ENCODE data around the gene AKNA.
"Not testable (repeated sequence)": the region's sequence is repeated elsewhere in the genome, so short reads cannot be mapped to it uniquely, and the experiment has no call there.

Gene AKNA

DNA sequence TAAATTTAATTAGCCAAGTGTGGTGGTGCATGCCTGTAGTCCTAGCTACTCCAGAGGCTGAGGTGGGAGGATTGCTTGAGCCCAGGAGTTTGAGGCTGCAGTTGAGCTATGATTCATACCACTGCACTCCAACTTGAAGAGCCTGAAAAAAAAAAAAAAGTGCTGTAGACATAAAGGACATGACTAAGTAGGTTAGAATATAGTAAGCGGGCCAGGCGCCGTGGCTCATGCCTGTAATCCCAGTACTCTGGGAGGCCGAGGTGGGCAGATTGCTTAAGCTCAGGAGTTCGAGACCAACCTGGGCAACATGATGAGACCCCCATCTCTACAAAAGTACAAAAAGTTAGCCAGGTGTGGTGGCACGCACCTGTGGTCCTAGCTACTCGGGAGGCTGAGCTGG is 67.1 kb downstream of the AKNA start:
- H3K27me3 ChIP-seq (ENCODE audit: control insufficient read depth, insufficient read depth, low read length); H3K9me3 ChIP-seq (replicated peaks; ENCODE audit: low read length); H3K9ac ChIP-seq (ENCODE audit: low read depth, low read length); H3K36me3 ChIP-seq (ENCODE audit: insufficient read depth, low read length); H3K4me3 ChIP-seq (ENCODE audit: low read length); H3K4me2 ChIP-seq (ENCODE audit: low read length): not testable (repeated sequence)
- peaks cover 11% of the 10 kb centered on the region for H3K4me1 ChIP-seq (ENCODE audit: control insufficient read depth, insufficient read depth, low read length)

DNA sequence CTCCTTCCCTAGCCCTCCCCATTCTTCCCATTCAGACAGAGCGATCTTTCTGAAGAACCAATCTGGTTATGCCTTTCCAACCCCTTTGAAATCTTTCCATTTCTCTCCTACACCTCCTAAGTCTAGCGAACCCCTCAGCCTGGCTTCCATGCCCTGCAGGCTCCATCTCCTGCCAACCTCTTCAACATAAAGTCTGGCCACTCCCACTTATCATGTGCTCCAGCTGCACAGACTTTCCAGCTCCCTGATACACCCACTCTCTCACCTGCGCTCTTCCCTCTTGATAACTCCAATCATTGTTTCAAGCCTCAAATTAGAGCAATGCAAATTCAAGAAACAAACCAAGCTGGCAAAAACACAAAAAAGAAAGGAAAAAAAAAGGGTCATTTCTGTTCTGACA is 68.6 kb downstream of the AKNA start:
- no peak overlapping the region for H3K4me2 ChIP-seq (ENCODE audit: low read length)
- H3K4me3 ChIP-seq (ENCODE audit: low read length): no peak overlapping the region
- no peaks in the 10 kb centered on the region for H3K36me3 ChIP-seq (ENCODE audit: insufficient read depth, low read length)
- H3K9ac ChIP-seq (ENCODE audit: low read depth, low read length): no peak overlapping the region
- H3K9me3 ChIP-seq (replicated peaks; ENCODE audit: low read length): no peaks in the 10 kb centered on the region
- H3K4me1 ChIP-seq (ENCODE audit: control insufficient read depth, insufficient read depth, low read length): peaks cover 11% of the 10 kb centered on the region
- H3K27me3 ChIP-seq (ENCODE audit: control insufficient read depth, insufficient read depth, low read length): no peaks in the 10 kb centered on the region

DNA sequence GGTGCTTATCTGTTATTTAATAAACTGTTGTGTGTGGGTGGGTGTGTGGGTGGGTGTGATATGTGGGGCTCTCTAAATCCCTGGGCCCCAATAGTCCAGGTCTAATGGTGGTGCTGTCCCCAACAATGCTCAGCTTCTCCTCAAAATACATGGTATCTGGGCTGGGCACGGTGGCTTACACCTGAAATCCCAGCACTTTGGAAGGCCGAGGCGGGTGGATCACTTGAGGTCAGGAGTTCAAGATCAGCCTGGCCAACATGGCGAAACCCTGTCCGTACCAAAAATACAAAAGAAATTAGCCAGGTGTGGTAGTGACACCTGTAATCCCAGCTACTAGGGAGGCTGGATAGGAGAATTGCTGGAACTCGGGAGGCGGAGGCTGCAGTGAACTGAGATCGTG is 69.4 kb downstream of the AKNA start:
- no peaks in the 10 kb centered on the region for H3K36me3 ChIP-seq (ENCODE audit: insufficient read depth, low read length)
- H3K9ac ChIP-seq (ENCODE audit: low read depth, low read length): no peak overlapping the region
- H3K4me2 ChIP-seq (ENCODE audit: low read length): no peak overlapping the region
- H3K4me1 ChIP-seq (ENCODE audit: control insufficient read depth, insufficient read depth, low read length): peaks cover 11% of the 10 kb centered on the region
- no peaks in the 10 kb centered on the region for H3K9me3 ChIP-seq (replicated peaks; ENCODE audit: low read length)
- H3K4me3 ChIP-seq (ENCODE audit: low read length): no peak overlapping the region
- no peaks in the 10 kb centered on the region for H3K27me3 ChIP-seq (ENCODE audit: control insufficient read depth, insufficient read depth, low read length)

DNA sequence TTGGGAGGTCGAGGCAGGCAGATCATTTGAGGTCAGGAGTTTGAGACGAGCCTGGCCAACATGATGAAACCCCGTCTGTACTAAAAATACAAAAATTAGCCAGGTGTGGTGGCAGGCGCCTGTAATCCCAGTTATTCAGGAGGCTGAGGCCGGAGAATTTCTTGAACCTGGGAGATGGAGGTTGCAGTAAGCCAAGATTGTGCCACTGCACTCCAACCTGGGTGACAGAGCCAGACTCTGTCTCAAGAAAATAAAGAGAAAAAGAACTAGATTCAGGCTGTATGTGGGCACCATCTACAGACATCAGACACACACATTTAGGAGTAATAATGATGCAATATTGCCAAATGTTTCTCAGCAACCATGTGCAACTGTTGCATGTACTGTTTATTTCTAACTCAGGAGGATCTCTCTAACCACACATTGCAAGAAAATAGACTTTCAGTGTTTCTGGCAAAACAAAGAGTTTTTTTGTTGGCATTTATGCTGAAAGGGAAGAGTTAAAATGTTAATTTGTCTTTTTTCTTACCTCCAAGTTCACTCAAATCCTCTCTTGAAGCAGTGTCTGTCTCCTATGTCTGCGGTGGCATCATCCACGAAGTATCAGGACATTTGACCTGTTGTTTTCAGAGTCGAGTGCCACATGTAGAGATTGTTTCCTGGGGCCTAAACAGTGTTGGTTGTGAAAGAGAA is 70.0 kb downstream of the AKNA start:
- no peaks in the 10 kb centered on the region for H3K27me3 ChIP-seq (ENCODE audit: control insufficient read depth, insufficient read depth, low read length)
- no peaks in the 10 kb centered on the region for H3K9me3 ChIP-seq (replicated peaks; ENCODE audit: low read length)
- no peak overlapping the region for H3K9ac ChIP-seq (ENCODE audit: low read depth, low read length)
- H3K4me2 ChIP-seq (ENCODE audit: low read length): no peak overlapping the region
- no peaks in the 10 kb centered on the region for H3K36me3 ChIP-seq (ENCODE audit: insufficient read depth, low read length)
- no peak overlapping the region for H3K4me3 ChIP-seq (ENCODE audit: low read length)
- H3K4me1 ChIP-seq (ENCODE audit: control insufficient read depth, insufficient read depth, low read length): peaks cover 11% of the 10 kb centered on the region

DNA sequence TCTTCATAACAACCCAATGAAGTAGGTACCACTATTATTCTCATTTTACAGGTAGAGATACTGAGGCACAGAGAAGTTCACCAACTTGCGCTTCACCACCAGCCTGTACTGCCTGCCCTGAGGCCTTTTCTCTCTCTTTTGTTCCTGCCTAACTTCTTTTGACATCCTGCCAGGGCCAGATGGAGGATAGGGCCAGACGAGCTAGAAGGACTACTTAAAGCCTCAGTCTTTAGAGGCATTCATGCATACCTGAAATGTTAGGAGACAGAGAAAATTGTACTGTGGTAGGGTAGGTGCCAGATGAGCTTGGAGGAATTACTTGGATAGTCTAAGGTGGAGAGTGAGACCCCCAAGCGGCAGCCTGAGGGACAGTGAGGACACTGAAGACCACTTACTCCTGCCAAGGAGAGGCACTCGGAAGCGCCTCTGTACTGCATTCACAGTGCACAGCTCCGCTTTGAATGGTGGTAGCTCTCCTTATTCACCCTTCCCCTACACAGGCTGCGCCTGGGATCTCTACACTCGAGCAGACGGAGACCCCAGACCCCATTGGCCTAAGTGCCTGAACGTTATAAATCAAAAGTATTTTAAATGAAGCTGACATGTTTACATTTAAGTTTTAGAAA is 71.1 kb downstream of the AKNA start:
- H3K27me3 ChIP-seq (ENCODE audit: control insufficient read depth, insufficient read depth, low read length): no peaks in the 10 kb centered on the region
- H3K9me3 ChIP-seq (replicated peaks; ENCODE audit: low read length): no peaks in the 10 kb centered on the region
- no peaks in the 10 kb centered on the region for H3K36me3 ChIP-seq (ENCODE audit: insufficient read depth, low read length)
- no peak overlapping the region for H3K9ac ChIP-seq (ENCODE audit: low read depth, low read length)
- H3K4me2 ChIP-seq (ENCODE audit: low read length): no peak overlapping the region
- peaks cover 3% of the 10 kb centered on the region for H3K4me1 ChIP-seq (ENCODE audit: control insufficient read depth, insufficient read depth, low read length)
- no peak overlapping the region for H3K4me3 ChIP-seq (ENCODE audit: low read length)

DNA sequence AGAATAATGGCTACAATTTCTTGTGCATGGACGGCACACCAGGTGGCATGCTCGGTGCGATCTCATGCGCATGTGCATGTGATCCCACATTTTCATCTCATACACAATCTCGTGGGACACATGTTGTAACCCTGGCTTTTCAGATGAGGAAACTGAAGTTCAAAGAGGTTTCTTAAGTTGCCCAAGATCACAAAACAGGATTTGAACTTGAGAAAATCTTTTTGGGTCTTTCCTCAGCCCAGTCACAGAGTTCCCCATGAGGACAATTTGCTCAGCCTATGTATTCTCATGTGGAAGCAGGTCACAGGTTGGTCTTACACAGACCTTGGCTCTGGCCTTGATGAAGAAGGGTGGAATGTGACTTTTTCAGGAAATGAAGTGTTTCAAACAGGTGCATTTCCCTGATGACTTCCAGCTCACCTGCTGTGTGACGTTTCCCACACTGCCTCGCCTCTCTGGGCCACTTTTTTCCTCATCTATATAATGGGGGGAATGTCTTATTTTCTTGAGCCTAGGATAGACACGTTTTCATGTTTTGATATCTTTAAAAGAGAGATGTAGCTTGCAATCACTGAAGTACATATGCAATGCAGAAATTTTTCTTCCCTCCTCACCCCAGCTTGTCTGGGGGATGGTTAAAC is 71.9 kb downstream of the AKNA start:
- Histone ChIP-seq H3K27me3 (ENCODE audit: control insufficient read depth, insufficient read depth, low read length) (no peaks in the 10 kb centered on the region), H3K36me3 (ENCODE audit: insufficient read depth, low read length) (no peaks in the 10 kb centered on the region), H3K4me2 (ENCODE audit: low read length) (no peak overlapping the region), H3K4me1 (ENCODE audit: control insufficient read depth, insufficient read depth, low read length) (no peaks in the 10 kb centered on the region), H3K9me3 (replicated peaks; ENCODE audit: low read length) (no peaks in the 10 kb centered on the region), H3K9ac (ENCODE audit: low read depth, low read length) (no peak overlapping the region), H3K4me3 (ENCODE audit: low read length) (no peak overlapping the region)

DNA sequence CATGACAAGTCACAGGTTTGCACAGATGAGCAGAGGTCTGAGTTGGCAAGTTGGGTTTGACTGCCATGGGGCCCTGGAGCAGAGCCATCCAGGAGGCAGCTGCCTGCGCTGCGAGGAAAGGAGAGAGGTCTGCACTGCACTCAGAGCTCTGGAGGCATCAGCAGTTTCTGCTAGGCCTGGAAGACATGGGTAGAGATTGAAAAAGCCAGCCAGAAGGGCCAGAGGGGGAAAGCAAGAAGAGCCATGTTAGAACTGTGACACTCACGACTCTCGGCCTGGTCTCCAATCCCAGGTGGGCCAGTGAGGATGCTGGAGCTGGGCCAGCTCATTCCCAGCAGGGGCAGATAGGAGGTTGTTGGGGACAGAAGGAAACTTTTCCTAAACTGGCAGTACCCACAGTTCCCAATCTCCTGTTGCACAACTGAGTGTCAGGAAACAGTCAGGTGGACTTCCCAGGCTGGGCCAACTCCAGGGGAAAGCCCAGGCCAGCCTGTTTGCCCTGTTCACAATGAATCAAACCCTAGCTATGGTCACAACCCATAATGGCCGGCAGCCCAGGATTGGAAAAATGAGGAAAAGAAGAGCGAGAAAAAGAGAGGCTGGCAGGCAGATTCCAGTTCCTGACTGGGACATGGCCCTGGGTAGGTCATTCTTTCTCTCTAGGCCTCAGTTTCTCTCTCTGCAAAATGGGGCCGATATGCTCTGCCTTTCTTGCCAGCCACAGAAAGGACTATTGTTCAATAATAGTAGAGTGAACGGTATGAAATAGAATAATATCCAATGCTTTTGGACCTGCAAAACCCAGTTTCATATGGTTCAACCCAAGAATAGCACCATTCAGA is 72.7 kb downstream of the AKNA start:
- no peak overlapping the region for H3K4me3 ChIP-seq (ENCODE audit: low read length)
- no peaks in the 10 kb centered on the region for H3K4me1 ChIP-seq (ENCODE audit: control insufficient read depth, insufficient read depth, low read length)
- H3K27me3 ChIP-seq (ENCODE audit: control insufficient read depth, insufficient read depth, low read length): no peaks in the 10 kb centered on the region
- no peaks in the 10 kb centered on the region for H3K36me3 ChIP-seq (ENCODE audit: insufficient read depth, low read length)
- H3K9ac ChIP-seq (ENCODE audit: low read depth, low read length): no peak overlapping the region
- H3K4me2 ChIP-seq (ENCODE audit: low read length): no peak overlapping the region
- H3K9me3 ChIP-seq (replicated peaks; ENCODE audit: low read length): no peaks in the 10 kb centered on the region

DNA sequence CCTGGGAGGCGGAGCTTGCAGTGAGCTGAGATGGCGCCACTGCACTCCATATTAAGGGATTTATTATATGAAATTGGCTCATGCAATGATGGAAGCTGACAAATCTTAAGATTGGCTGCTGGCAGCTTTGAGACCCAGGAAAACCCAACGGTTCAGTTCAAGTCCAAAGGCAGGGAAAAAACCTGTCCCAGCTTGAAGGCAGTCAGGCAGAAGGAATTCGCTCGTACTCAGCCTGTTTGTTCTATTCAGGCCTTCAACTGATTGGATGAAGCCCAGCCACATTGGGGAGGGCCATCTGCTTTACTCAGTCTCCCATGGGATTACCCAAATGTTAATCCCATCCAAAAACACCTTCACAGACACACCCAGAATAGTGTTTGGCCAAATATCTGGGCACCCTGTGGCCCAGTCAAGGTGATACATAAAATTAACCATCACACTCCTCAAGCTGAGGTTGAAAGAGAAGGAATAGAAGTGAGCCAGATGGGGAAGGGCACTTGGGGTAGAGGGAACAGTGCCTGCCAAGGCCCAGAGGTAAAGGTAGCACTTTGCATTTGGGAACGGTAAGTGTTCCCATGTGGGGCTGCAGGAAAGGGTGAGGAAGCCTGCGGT is 73.4 kb downstream of the AKNA start:
- Histone ChIP-seq H3K36me3 (ENCODE audit: insufficient read depth, low read length) (no peaks in the 10 kb centered on the region), H3K9me3 (replicated peaks; ENCODE audit: low read length) (no peaks in the 10 kb centered on the region), H3K4me1 (ENCODE audit: control insufficient read depth, insufficient read depth, low read length) (no peaks in the 10 kb centered on the region), H3K4me2 (ENCODE audit: low read length) (no peak overlapping the region), H3K4me3 (ENCODE audit: low read length) (no peak overlapping the region), H3K27me3 (ENCODE audit: control insufficient read depth, insufficient read depth, low read length) (no peaks in the 10 kb centered on the region), H3K9ac (ENCODE audit: low read depth, low read length) (no peak overlapping the region)

DNA sequence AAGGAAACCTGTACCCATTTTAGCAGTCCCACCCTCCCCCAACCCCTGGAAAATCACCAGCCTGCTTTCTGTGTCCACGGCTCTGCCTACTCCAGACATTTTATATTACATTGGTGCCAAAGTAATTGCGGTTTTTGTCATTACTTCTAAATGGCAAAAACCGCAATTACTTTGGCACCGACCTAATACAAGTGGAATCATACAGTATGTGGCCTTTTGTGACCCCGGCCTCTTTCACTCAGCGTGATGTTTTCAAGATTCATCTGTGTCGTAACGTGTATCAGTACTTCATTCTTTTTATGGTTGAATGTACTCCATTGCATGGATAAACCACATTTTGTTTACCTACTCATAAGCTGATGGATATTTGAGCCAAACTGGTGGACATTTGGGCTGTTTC is 74.6 kb downstream of the AKNA start:
- no peaks in the 10 kb centered on the region for H3K9me3 ChIP-seq (replicated peaks; ENCODE audit: low read length)
- no peaks in the 10 kb centered on the region for H3K4me1 ChIP-seq (ENCODE audit: control insufficient read depth, insufficient read depth, low read length)
- no peaks in the 10 kb centered on the region for H3K27me3 ChIP-seq (ENCODE audit: control insufficient read depth, insufficient read depth, low read length)
- H3K9ac ChIP-seq (ENCODE audit: low read depth, low read length): no peak overlapping the region
- no peak overlapping the region for H3K4me3 ChIP-seq (ENCODE audit: low read length)
- no peak overlapping the region for H3K4me2 ChIP-seq (ENCODE audit: low read length)
- H3K36me3 ChIP-seq (ENCODE audit: insufficient read depth, low read length): peaks cover 8% of the 10 kb centered on the region

DNA sequence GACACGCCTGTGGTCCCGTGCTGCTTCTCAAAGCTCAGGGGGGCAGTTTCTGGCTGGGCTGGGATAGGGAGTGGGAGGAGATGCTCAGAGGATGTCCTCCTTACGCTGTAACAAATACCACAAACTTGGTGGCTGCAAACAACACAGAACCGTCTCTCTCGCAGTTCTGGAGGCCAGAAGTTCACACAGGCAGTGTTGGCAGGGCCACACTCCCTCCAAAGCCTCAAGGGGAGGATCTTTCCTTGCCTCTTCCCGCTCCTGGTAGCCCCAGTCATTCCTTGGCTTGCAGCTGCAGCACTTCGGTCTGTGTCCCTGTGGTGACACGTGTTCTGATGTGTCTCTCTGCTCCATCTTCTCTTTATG is 75.3 kb downstream of the AKNA start:
- Histone ChIP-seq H3K9ac (ENCODE audit: low read depth, low read length) (no peak overlapping the region), H3K4me1 (ENCODE audit: control insufficient read depth, insufficient read depth, low read length) (no peaks in the 10 kb centered on the region), H3K4me3 (ENCODE audit: low read length) (no peak overlapping the region), H3K4me2 (ENCODE audit: low read length) (no peak overlapping the region), H3K27me3 (ENCODE audit: control insufficient read depth, insufficient read depth, low read length) (no peaks in the 10 kb centered on the region), H3K9me3 (replicated peaks; ENCODE audit: low read length) (no peaks in the 10 kb centered on the region), H3K36me3 (ENCODE audit: insufficient read depth, low read length) (peaks cover 8% of the 10 kb centered on the region)

Data from skeletal muscle satellite cell (primary cell).